Esophagus muscularis mucosa (tissue), 4 donors: ENCODE measurements around the gene PTPRN2. TPM values are rescaled to one million over a fixed set of nuclear protein-coding genes. Genes with fewer than 3 reads are reported as not detected.
"Not testable (repeated sequence)": the region's sequence is repeated elsewhere in the genome, so short reads cannot be mapped to it uniquely, and the experiment has no call there.

Experiments used
- DNase-seq: peaks from one replicate; pipeline ENCODE4 v3.0.0-alpha.2; 2017; ENCODE audit errors: extremely low spot score
- H3K27ac ChIP-seq, 4 donors: fragments of 200-600 bp; sonication (generic); replicated peaks in 1 of 4; 1 replicate in 3 of 4; 2 replicates in 1 of 4; pipeline ENCODE4 v1.5.1; 2016 to 2019; ENCODE audit warnings: mild to moderate bottlenecking in 1 of 4
- H3K27me3 ChIP-seq, 4 donors: fragments of 200-600 bp; sonication (generic); one replicate each; pipeline versions ENCODE4 v1.5.1 to v1.6.0; 2016 to 2019
- H3K36me3 ChIP-seq, 4 donors: fragments of 200-600 bp; sonication (generic); one replicate each; pipeline ENCODE4 v1.5.1; 2016 to 2019
- H3K4me1 ChIP-seq, 4 donors: fragments of 200-600 bp; sonication (generic); one replicate each; pipeline ENCODE4 v1.5.1; 2016 to 2019
- H3K4me3 ChIP-seq, 4 donors: fragments of 200-600 bp; sonication (generic); 1 replicate in 2 of 4; 2 replicates in 2 of 4; pipeline ENCODE4 v1.5.1; 2016 to 2019; ENCODE audit warnings: mild to moderate bottlenecking in 4 of 4, moderate library complexity in 1 of 4
- H3K9me3 ChIP-seq, 4 donors: fragments of 200-600 bp; sonication (generic); 1 replicate in 3 of 4; 2 replicates in 1 of 4; pipeline ENCODE4 v1.5.1; 2016 to 2019
- EP300 ChIP-seq: sonication (generic); formaldehyde crosslinking; IDR thresholded peaks from one replicate; pipeline ENCODE4 v1.6.1; 2017; ENCODE audit warnings: antibody characterized with exemption
- POLR2A ChIP-seq: fragments of 450-650 bp; IDR thresholded peaks from one replicate; pipeline ENCODE4 v1.6.1; 2017; ENCODE audit warnings: antibody characterized with exemption, moderate library complexity, mild to moderate bottlenecking, low read depth
- POLR2AphosphoS5 ChIP-seq, 2 donors: sonication (generic); formaldehyde crosslinking; IDR thresholded peaks; one replicate each; pipeline ENCODE4 v1.6.1; 2017; ENCODE audit warnings: antibody characterized with exemption in 2 of 2
- WGBS: methylation state at CpG from one replicate; pipeline ENCODE4 v1.1.5; 2018; 5-methylcytosine and 5-hydroxymethylcytosine counted together
- intact Hi-C: fragments of 100-400 bp; cut with DNase I; formaldehyde crosslinking; loops from one replicate; pipeline ENCODE4 v1.15.1; 2023
- total RNA-seq, 4 donors: library from RNA; depleted of rRNA; stranded (reverse); fragments of >200 nt; gene quantifications; one replicate each; pipeline versions ENCODE4 v1.1.0 to v1.2.1, GENCODE V29; 2016
- TF ChIP-seq, protein P1 (sequence below), 3 experiments: fragments of 200-600 bp in 2 of 3; fragments of 450-650 bp in 1 of 3; sonication (generic) in 2 of 3; IDR thresholded peaks; one replicate each; pipeline ENCODE4 v1.5.1; 2017 to 2019; ENCODE audit warnings: antibody characterized with exemption in 3 of 3, mild to moderate bottlenecking in 2 of 3, moderate library complexity in 1 of 3

Gene PTPRN2
- total RNA-seq, 4 donors from 2014 or later, result 2.1 to 3.1 (median 3.1) TPM

DNA sequence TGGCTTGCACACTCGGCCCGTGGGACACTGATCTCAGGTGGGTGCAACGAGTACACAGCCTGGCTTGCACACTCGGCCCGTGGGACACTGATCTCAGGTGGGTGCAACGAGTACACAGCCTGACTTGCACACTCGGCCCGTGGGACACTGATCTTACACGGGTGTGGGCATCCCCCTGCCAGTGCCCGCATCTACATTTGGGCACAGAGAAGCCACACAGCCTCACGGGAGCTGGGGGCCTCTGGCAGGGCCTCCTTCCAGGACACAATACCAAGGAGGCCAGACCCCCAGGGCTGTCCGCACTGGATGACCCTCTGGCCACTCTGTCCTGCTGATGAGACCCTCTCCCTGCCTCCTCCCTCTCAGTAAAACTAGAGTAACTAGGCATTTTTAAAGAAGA lies 920.4 kb downstream of the PTPRN2 start:
- DNase-seq, result no peak
- Histone ChIP-seq H3K27ac (no peak overlapping the region), H3K27me3 (peaks cover 0 to 37% (median 0%) of the 10 kb centered on the region in 4 donors), H3K36me3 (no peaks in the 10 kb centered on the region), H3K4me1 (peaks cover 0 to 8% (median 6%) of the 10 kb centered on the region in 4 donors), H3K4me3 (no peak overlapping the region), H3K9me3 (no peaks in the 10 kb centered on the region)
- WGBS, result 80% methylated on average over 1 of the region's 12 CpGs
- intact Hi-C loops, result no loop called here
- no peak for TF ChIP-seq POLR2AphosphoS5 (IDR thresholded peaks at IDR 0.05)
- TF ChIP-seq POLR2A, result no peak
- no peak for TF ChIP-seq EP300
- TF ChIP-seq, protein P1, sequence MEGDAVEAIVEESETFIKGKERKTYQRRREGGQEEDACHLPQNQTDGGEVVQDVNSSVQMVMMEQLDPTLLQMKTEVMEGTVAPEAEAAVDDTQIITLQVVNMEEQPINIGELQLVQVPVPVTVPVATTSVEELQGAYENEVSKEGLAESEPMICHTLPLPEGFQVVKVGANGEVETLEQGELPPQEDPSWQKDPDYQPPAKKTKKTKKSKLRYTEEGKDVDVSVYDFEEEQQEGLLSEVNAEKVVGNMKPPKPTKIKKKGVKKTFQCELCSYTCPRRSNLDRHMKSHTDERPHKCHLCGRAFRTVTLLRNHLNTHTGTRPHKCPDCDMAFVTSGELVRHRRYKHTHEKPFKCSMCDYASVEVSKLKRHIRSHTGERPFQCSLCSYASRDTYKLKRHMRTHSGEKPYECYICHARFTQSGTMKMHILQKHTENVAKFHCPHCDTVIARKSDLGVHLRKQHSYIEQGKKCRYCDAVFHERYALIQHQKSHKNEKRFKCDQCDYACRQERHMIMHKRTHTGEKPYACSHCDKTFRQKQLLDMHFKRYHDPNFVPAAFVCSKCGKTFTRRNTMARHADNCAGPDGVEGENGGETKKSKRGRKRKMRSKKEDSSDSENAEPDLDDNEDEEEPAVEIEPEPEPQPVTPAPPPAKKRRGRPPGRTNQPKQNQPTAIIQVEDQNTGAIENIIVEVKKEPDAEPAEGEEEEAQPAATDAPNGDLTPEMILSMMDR (IDR thresholded peaks at IDR 0.05), result no peak

DNA sequence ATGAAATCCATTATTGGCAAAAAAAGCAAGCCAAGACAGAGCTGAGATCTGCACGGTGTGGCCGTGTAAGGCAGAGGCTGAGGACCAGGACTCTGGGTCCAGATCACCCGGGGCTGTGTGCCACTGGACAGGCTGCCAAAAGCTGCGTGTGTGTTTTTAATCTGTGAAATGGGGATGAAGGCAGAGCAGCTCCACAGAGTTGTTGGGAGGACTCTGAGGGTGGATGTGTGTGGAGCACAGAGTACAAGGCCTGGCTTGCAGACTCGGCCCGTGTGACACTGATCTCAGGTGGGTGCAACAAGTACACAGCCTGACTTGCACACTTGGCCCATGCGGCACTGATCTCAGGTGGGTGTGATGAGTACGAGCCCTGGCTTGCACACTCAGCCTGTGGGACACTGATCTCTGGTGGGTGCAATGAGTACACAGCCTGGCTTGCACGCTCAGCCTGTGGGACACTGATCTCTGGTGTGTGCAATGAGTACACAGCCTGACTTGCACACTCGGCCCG lies 921.0 kb downstream of the PTPRN2 start:
- DNase-seq, result no peak
- Histone ChIP-seq H3K4me3 (no peak overlapping the region), H3K4me1 (peaks cover 0 to 8% (median 6%) of the 10 kb centered on the region in 4 donors), H3K9me3 (no peaks in the 10 kb centered on the region), H3K27me3 (peaks cover 0 to 31% (median 0%) of the 10 kb centered on the region in 4 donors), H3K36me3 (no peaks in the 10 kb centered on the region), H3K27ac (no peak overlapping the region)
- intact Hi-C loops, result no loop called here
- TF ChIP-seq, protein P1 (IDR thresholded peaks at IDR 0.05), result no peak
- TF ChIP-seq EP300, result no peak
- no peak for TF ChIP-seq POLR2AphosphoS5 (IDR thresholded peaks at IDR 0.05)
- no peak for TF ChIP-seq POLR2A
- 81% methylated on average over 6 of the region's 11 CpGs for WGBS

DNA sequence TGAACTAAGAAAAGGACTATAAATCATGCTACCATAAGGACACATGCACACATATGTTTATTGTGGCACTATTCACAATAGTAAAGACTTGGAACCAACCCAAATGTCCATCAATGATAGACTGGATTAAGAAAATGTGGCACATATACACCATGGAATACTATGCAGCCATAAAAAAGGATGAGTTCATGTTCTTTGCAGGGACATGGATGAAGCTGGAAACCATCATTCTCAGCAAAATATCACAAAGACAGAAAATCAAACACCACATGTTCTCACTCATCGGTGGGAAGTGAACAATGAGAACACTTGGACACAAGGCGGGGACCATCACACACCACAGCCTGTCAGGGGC lies 922.0 kb downstream of the PTPRN2 start:
- H3K4me3 ChIP-seq, H3K4me1 ChIP-seq, H3K27ac ChIP-seq, H3K36me3 ChIP-seq, intact Hi-C loops, DNase-seq, H3K9me3 ChIP-seq: not testable (repeated sequence)
- peaks cover 0 to 36% (median 0%) of the 10 kb centered on the region in 4 donors for H3K27me3 ChIP-seq
- 77% methylated on average over 2 of the region's 2 CpGs for WGBS

DNA sequence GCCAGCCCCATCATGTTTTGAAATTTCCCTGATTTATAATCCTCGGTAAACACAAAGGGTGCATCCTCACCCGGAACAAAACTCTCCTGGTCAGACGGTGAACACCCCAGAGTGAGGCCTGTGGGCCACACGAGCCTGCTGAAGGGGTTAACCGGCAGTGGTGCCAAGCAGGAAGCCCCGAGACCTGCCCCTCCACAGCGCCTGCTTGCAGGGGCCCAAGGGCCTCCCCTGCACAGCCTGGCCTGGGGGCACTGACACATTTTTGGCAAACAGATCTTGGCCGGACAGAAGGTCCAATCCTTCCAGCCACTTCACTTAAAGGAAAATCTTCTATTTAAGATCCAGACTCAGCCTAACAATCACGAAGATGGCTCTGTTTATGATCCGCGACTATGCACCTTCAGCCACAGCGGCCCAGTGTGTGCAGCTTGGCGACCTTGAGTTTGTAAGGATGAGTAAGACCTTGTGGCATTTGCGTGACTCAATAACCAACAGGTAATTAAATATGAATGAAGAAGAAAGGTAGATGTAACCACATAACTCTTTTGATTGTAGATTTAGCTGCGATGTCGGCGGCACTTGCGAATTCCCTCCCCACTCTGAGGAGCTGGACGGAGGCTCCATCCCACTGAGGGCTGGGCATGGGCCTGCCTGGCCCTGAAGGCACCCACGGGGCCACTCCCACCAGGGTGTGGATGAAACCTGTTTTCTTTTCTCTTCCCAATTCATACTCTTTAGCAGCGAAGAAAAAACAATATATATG lies 922.6 kb downstream of the PTPRN2 start:
- H3K36me3 ChIP-seq, result no peaks in the 10 kb centered on the region
- peaks cover 0 to 8% (median 6%) of the 10 kb centered on the region in 4 donors for H3K4me1 ChIP-seq
- no peaks in the 10 kb centered on the region for H3K9me3 ChIP-seq
- intact Hi-C loops, result no loop called here
- peaks cover 0 to 36% (median 0%) of the 10 kb centered on the region in 4 donors for H3K27me3 ChIP-seq
- WGBS, result 87% methylated on average over 16 of the region's 21 CpGs
- TF ChIP-seq, protein P1 (IDR thresholded peaks at IDR 0.05), result no peak
- TF ChIP-seq POLR2A (no peak), EP300 (no peak), POLR2AphosphoS5 (IDR thresholded peaks at IDR 0.05) (no peak)
- no peak overlapping the region for H3K4me3 ChIP-seq
- H3K27ac ChIP-seq, result no peak overlapping the region
- no peak for DNase-seq

DNA sequence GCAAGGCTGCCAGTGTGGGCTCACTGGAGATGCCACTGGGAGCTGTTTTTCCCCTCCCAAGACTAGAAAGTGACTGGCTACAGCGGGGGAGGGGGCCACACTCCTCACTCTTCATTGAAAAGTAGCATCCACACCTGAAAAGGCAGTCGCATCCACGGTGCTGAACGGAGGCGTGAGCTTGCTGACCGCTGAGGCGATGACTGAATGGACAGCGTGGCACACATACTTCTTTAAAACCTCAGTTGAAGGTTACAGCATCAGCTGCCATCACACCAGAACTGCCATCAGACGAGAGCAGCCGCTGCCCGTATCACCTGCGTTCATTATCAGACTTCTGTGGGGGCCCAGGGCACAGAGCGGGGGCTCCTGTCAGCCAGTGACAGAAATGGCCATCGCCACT lies 923.6 kb downstream of the PTPRN2 start:
- H3K27ac ChIP-seq, result no peak overlapping the region
- peaks cover 0 to 8% (median 6%) of the 10 kb centered on the region in 4 donors for H3K4me1 ChIP-seq
- H3K9me3 ChIP-seq, result no peaks in the 10 kb centered on the region
- WGBS, result 76% methylated on average over 12 of the region's 14 CpGs
- no peaks in the 10 kb centered on the region for H3K36me3 ChIP-seq
- H3K4me3 ChIP-seq, result no peak overlapping the region
- DNase-seq, result no peak
- peaks cover 0 to 26% (median 0%) of the 10 kb centered on the region in 4 donors for H3K27me3 ChIP-seq
- intact Hi-C loops, result no loop called here
- TF ChIP-seq POLR2AphosphoS5 (IDR thresholded peaks at IDR 0.05), result no peak
- no peak for TF ChIP-seq POLR2A
- TF ChIP-seq, protein P1 (IDR thresholded peaks at IDR 0.05), result no peak
- no peak for TF ChIP-seq EP300
